Mammary epithelial cell (primary cell): Measurements from ENCODE around the gene TKT.

ENCODE experiments used
- CTCF ChIP-seq, 2 donors: IDR thresholded peaks in 1 of 2; conservative IDR thresholded peaks in 1 of 2; 2 replicates each; pipeline ENCODE4 v1.5.1; 2011 to 2012; ENCODE audit warnings: inconsistent platforms in 2 of 2, low read length in 2 of 2, mild to moderate bottlenecking in 2 of 2, control low read depth in 1 of 2, low read depth in 1 of 2; ENCODE audit not compliant: insufficient read depth in 1 of 2; ENCODE audit errors: extremely low read depth in 1 of 2
- EZH2 ChIP-seq: IDR thresholded peaks from 2 replicates; pipeline ENCODE4 v1.6.1; 2012; ENCODE audit warnings: low read length, inconsistent platforms, borderline replicate concordance

- TF ChIP-seq CTCF (conservative IDR thresholded peaks at IDR 0.05 in 1 of 2, IDR thresholded peaks at IDR 0.05 in 1 of 2; ENCODE audit: extremely low read depth in 1 of 2, insufficient read depth in 1 of 2, low read depth in 1 of 2, low read length in 2 of 2) (no peak), EZH2 (no peak)
Observed at GRCh38 chr3:53216723-53217122, 39.1 kb downstream of the TKT start.
